GM12878 (cell line): Measurements from ENCODE around the gene TIE1.

Experiments
- POLR2A ChIP-seq: IDR thresholded peaks from 2 replicates; pipeline ENCODE4 v1.6.1; 2011; ENCODE audit warnings: low read depth, mild to moderate bottlenecking, low read length
- ZBED1 ChIP-seq: IDR thresholded peaks from 2 replicates; pipeline ENCODE4 v1.6.1; 2016; ENCODE audit warnings: borderline replicate concordance
- TF ChIP-seq, protein P1 (sequence below), 3 experiments: IDR thresholded peaks in 2 of 3; conservative IDR thresholded peaks in 1 of 3; 2 replicates each; pipeline ENCODE4 v1.5.1; 2011; ENCODE audit warnings: low read depth in 3 of 3, low read length in 3 of 3, mild to moderate bottlenecking in 3 of 3, control low read depth in 2 of 3, moderate library complexity in 2 of 3, inconsistent platforms in 1 of 3, mixed read lengths in 1 of 3; ENCODE audit not compliant: control insufficient read depth in 2 of 3, insufficient read depth in 1 of 3; ENCODE audit errors: extremely low read depth in 1 of 3
- TF ChIP-seq, protein P2 (sequence below): fragments of 450-650 bp; IDR thresholded peaks from 2 replicates; pipeline ENCODE4 v1.6.1; 2017; ENCODE audit warnings: antibody characterized with exemption, mild to moderate bottlenecking, moderate library complexity

DNA sequence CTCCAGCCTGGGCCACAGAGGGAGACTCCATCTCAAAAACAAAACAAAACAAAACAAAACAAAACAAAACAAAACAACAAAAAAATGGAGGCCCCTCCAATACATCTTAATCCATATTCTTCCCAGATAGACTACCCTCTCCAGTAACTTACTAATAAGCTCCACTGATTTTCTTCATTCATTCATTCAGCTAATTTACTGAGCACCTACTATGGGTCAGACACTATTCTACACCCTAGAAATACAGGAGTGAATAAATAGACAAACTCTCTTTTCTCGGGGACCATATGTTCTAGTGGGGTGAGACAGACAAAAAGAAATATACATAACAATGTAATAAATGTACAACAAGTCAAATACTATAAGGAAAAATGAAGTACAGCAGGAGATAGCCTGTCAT lies 50.2 kb downstream of the TIE1 start:
- TF ChIP-seq POLR2A (no peak), ZBED1 (no peak)
- TF ChIP-seq, protein P1, sequence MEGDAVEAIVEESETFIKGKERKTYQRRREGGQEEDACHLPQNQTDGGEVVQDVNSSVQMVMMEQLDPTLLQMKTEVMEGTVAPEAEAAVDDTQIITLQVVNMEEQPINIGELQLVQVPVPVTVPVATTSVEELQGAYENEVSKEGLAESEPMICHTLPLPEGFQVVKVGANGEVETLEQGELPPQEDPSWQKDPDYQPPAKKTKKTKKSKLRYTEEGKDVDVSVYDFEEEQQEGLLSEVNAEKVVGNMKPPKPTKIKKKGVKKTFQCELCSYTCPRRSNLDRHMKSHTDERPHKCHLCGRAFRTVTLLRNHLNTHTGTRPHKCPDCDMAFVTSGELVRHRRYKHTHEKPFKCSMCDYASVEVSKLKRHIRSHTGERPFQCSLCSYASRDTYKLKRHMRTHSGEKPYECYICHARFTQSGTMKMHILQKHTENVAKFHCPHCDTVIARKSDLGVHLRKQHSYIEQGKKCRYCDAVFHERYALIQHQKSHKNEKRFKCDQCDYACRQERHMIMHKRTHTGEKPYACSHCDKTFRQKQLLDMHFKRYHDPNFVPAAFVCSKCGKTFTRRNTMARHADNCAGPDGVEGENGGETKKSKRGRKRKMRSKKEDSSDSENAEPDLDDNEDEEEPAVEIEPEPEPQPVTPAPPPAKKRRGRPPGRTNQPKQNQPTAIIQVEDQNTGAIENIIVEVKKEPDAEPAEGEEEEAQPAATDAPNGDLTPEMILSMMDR (IDR thresholded peaks at IDR 0.05 in 2 of 3, conservative IDR thresholded peaks at IDR 0.05 in 1 of 3; ENCODE audit: control insufficient read depth in 2 of 3, extremely low read depth in 1 of 3, insufficient read depth in 1 of 3, low read depth in 3 of 3, low read length in 3 of 3): no peak
- TF ChIP-seq, protein P2, sequence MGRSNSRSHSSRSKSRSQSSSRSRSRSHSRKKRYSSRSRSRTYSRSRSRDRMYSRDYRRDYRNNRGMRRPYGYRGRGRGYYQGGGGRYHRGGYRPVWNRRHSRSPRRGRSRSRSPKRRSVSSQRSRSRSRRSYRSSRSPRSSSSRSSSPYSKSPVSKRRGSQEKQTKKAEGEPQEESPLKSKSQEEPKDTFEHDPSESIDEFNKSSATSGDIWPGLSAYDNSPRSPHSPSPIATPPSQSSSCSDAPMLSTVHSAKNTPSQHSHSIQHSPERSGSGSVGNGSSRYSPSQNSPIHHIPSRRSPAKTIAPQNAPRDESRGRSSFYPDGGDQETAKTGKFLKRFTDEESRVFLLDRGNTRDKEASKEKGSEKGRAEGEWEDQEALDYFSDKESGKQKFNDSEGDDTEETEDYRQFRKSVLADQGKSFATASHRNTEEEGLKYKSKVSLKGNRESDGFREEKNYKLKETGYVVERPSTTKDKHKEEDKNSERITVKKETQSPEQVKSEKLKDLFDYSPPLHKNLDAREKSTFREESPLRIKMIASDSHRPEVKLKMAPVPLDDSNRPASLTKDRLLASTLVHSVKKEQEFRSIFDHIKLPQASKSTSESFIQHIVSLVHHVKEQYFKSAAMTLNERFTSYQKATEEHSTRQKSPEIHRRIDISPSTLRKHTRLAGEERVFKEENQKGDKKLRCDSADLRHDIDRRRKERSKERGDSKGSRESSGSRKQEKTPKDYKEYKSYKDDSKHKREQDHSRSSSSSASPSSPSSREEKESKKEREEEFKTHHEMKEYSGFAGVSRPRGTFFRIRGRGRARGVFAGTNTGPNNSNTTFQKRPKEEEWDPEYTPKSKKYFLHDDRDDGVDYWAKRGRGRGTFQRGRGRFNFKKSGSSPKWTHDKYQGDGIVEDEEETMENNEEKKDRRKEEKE: no peak
